GM21528 (cell line): ENCODE data around the gene HOXD4.

Experiments used
- ATAC-seq: cut with Tn5 transposase; IDR thresholded peaks from one replicate; pipeline ENCODE4 v1.9.1; 2021; ENCODE audit warnings: mild to moderate bottlenecking, moderate library complexity; ENCODE audit not compliant: unreplicated experiment, low FRiP score

Gene HOXD4

DNA sequence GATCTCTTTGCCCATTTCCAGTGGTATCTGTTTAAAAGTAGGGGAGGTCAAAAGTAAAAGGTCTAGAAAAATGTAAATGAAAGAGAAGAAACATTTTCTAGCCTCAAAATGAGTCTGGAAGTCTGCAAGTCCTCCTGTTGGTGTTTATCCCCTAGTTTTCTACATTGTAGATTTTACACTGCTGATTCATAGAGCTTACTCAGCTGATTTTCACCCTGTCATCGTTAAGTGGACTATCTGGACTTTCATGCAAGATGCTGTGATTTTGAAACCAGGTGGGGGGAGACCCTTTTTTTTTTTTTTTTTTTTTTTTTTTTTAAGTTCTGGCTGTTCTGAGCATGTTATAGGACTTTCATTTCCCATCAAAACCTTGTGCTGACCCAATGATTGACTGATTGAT lies 16.0 kb downstream of the HOXD4 start:
- no peak for ATAC-seq

GRCh38 chr2:176169181-176169580 lies 17.8 kb downstream of the HOXD4 start:
- ATAC-seq = no peak

DNA sequence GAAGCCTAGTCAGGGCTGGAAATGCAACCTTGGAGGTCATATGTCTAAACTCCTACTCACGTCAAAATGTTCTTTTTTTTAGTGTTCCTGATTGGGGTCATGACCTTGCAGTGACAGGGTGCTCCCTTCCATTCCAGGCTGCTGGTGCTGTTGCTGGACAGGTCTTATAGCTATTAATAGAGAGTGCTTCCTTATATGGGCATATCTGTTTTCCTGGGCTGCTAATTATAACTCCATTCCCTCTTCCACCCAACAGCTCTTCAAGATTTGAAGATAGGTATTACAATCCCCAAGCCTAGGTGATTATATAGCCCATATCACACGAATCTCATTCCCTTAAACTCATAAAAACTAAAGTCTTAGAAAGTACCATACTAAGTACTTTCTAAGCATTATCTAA lies 18.4 kb downstream of the HOXD4 start:
- ATAC-seq = no peak

GRCh38 chr2:176170602-176171305 lies 19.4 kb downstream of the HOXD4 start:
- ATAC-seq = no peak

- ATAC-seq = no peak
Observed at GRCh38 chr2:176171351-176172006, 20.1 kb downstream of the HOXD4 start.

GRCh38 chr2:176172007-176172894 lies 20.9 kb downstream of the HOXD4 start:
- ATAC-seq = no peak

- ATAC-seq = no peak
Observed at GRCh38 chr2:176172895-176173566, 21.7 kb downstream of the HOXD4 start.

- ATAC-seq = no peak
Observed at GRCh38 chr2:176173567-176174381, 22.4 kb downstream of the HOXD4 start.

GRCh38 chr2:176174382-176174823 lies 23.1 kb downstream of the HOXD4 start:
- no peak for ATAC-seq

DNA sequence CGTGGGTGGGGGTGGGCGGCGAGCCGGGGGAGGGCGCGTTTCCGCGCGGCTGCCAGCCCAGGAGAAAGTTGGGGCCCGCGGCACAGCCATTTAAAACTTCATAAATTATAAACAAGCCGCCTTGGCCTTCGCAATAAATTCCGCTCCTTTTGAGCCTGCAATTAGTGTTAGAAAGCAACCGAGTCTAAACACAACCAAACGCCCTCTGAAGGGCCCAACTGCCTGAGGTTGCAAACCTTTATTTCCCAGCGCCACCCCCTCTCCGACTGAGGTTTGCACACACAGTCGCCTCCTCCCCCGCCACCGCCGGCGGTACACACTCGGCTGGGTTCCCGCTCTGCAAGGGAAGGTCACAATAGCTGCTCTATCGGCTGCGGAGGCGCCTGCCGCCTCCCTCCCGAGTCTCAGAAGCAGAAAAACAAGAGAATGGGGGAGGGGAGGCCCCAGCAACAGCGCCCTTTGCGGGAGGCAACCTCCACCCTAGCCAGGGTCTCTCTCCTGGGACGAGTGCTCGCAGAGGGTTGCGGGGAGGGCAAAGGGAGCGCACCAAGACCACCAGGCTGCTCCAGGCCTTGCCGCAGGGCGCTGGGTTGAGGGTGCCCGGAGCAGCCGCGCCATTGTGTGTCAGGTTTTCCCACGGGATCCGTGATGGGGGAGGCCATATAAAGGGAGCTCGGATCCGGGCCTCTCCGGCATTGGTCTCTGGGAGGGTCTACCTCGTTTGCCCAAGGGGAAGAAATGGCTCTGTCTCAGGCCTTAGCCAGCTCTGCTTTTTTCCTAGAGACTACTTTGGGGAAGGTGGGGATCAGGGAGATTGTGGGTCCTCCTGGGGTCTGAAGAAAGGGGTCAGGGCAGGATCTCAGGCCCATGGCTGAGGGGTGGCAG lies 23.7 kb downstream of the HOXD4 start:
- ATAC-seq = no peak

- ATAC-seq = no peak
Observed at GRCh38 chr2:176175709-176176607, 24.6 kb downstream of the HOXD4 start.

- ATAC-seq = no peak
Observed at GRCh38 chr2:176177580-176178037, 26.3 kb downstream of the HOXD4 start.

GRCh38 chr2:176178038-176178756 lies 26.8 kb downstream of the HOXD4 start:
- no peak for ATAC-seq

DNA sequence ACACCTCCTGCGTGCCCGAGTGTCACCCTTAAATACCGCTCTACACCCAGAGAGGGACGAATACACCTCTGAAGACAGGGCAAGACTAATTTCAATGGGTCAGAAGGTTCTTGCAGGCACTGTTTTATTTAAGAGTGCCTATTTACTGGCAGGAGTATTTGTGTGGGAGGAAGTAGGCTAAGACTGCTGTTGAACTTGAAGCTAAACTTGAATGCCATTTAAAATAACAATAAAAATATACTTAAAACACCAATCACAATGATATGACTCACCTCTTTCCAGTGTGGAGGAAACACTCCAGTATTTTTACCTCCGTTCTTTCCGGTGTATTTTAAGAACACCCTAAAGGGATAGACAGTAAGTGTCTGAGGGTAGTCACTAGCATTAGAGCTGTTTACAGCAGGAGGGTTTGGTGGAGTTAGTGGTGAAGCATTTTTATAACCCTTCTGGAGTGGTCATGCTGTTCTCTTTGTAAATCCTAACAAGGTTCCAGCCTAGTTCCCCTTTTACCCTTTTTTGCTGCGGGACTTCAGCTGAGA lies 27.5 kb downstream of the HOXD4 start:
- no peak for ATAC-seq

DNA sequence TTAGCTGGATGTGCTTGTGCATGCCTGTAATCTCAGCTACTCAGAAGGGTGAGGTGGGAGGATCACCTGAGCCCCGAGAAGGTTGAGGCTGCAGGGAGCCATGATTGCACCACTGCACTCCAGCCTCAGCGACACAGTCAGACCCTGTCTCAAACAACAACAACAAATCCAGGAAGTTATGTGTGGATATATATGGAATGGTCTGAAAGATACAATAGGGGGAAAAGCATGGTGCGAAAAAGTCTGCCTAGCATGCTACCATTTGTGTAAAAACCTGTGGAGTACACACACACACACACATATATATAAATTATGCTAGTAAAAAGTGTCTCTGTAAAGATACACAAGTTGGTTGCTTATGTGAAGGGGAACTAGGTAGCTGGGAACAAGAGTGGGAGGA lies 30.2 kb downstream of the HOXD4 start:
- no peak for ATAC-seq

DNA sequence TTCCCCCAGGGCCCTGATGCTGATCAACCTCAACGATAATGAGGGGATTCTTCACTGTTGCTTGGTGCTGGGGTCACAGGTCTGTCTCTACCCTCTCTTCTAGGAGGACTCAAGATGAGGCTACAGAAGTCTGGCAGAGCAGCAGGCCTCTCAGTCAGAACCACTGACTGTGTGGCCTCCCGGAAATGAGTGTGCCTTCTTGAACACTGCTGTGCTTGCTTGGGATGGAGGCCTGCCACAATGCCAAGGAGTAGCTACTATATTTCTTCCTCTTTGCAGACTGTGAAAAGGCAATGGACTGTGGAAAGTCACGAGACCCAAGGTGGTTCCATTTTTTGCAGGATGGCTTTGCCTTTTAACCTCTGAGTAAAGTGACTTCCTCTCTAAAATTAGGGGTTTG lies 31.3 kb downstream of the HOXD4 start:
- ATAC-seq = no peak

GRCh38 chr2:176184749-176185148 lies 33.4 kb downstream of the HOXD4 start:
- ATAC-seq = no peak
